ENCODE results near the gene GTF2A1L. TPM values are rescaled to one million over a fixed set of nuclear protein-coding genes. Genes with fewer than 3 reads are reported as not detected.

Gene GTF2A1L
- total and polyA plus RNA-seq, 9 donors = 2.1 to 13.8 (median 3.6) TPM; not detected in 3

DNA sequence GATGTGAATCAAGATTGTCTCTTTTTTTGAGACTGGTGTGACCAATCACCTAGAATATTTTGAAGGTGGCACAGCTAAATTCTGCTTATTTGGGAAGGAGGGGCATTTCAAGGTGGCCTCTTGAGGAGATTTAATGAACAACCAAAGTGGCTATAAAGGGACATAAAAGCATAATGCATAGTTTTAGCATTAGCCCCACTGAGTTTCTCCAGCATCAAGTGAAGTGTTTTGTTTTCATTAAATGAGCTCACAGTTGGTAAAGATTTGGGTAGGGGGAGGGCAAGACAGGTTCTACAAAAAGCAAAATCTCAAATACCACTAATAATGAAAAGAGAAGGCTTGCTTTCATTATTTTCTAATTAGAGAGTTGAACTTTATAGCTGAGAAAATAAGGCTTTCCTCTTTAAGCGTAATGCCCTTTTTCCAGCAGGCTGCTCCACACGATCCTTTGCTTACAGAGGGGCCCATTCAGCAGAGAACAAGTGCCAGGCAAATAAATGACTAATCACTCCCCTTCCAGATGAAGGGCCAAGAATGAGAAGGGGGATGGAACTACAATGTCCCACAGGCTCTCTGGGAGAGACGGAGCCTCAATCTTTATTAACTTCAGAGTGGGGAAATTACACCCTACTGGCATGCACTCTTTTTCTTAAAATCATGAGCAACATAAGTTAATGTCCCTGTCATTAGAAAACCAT, 102.0 kb downstream of the GTF2A1L start:
- no peaks in the 10 kb centered on the region for H3K27me3 ChIP-seq
- no peak for DNase-seq
- H3K9me3 ChIP-seq = no peaks in the 10 kb centered on the region
- intact Hi-C loops (cut with DNase I) = no loop called here
- no peak overlapping the region for H3K4me3 ChIP-seq
- H3K36me3 ChIP-seq = no peaks in the 10 kb centered on the region
- TF ChIP-seq POLR2A (IDR thresholded peaks at IDR 0.05) (no peak), EP300 (IDR thresholded peaks at IDR 0.05) (no peak)
- TF ChIP-seq, protein P1, sequence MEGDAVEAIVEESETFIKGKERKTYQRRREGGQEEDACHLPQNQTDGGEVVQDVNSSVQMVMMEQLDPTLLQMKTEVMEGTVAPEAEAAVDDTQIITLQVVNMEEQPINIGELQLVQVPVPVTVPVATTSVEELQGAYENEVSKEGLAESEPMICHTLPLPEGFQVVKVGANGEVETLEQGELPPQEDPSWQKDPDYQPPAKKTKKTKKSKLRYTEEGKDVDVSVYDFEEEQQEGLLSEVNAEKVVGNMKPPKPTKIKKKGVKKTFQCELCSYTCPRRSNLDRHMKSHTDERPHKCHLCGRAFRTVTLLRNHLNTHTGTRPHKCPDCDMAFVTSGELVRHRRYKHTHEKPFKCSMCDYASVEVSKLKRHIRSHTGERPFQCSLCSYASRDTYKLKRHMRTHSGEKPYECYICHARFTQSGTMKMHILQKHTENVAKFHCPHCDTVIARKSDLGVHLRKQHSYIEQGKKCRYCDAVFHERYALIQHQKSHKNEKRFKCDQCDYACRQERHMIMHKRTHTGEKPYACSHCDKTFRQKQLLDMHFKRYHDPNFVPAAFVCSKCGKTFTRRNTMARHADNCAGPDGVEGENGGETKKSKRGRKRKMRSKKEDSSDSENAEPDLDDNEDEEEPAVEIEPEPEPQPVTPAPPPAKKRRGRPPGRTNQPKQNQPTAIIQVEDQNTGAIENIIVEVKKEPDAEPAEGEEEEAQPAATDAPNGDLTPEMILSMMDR (IDR thresholded peaks at IDR 0.05) = no peak
- no peak overlapping the region for H3K27ac ChIP-seq
- 85 to 88% (median 87%) methylated on average over 3 of the region's 3 CpGs for WGBS, 3 donors
- H3K4me1 ChIP-seq (ENCODE audit: insufficient read depth) = peaks cover 1% of the 10 kb centered on the region

DNA sequence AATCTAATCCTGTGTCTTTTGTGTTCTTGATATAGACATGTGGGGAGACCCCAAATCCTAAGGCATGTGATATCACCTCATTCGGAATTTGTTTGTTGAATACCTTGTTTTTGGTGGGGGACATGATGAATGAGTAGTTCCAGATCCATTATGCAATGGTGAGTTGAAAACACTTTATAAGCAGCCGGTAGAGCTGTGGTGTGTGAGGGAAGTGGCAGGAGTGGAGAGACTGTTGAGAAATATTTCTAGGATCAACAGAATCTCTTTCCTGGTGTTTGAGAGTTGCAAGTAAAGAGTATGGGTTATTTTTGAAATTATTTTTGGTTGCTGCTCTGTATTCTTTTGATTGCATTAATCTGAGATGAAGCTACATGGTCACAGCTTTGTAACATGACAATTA, 103.5 kb downstream of the GTF2A1L start:
- no peak overlapping the region for H3K4me3 ChIP-seq
- no peaks in the 10 kb centered on the region for H3K36me3 ChIP-seq
- no peaks in the 10 kb centered on the region for H3K9me3 ChIP-seq
- intact Hi-C loops (cut with DNase I) = no loop called here
- no peak for TF ChIP-seq EP300 (IDR thresholded peaks at IDR 0.05)
- no peak for TF ChIP-seq POLR2A (IDR thresholded peaks at IDR 0.05)
- TF ChIP-seq, protein P1 (IDR thresholded peaks at IDR 0.05) = no peak
- peaks cover 1% of the 10 kb centered on the region for H3K4me1 ChIP-seq (ENCODE audit: insufficient read depth)
- H3K27ac ChIP-seq = no peak overlapping the region
- H3K27me3 ChIP-seq = no peaks in the 10 kb centered on the region
- no peak for DNase-seq
- 88 to 97% (median 95%) methylated on average over 2 of the region's 2 CpGs for WGBS, 3 donors

DNA sequence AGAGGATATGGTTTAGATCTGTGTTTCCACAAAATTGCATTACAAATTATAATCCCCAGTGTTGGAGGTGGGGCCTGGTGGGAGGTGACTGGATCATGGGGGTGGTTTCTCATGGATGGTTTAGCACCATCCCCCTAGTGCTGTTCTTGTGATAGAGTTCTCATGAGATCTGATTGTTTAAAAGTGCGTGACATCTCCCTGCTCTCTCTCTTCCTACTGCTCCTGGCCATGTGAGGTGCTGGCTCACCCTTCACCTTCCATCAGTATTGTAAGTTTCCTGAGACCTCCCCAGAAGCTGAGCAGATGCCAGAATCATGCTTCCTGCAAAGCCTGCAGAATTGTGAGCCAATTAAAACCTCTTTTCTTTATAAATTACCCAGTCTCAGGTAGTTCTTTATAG, 104.7 kb downstream of the GTF2A1L start:
- 84 to 91% (median 91%) methylated on average over 1 of the region's 1 CpG for WGBS, 3 donors
- no peak for DNase-seq
- H3K4me3 ChIP-seq = no peak overlapping the region
- H3K4me1 ChIP-seq (ENCODE audit: insufficient read depth) = peaks cover 1% of the 10 kb centered on the region
- TF ChIP-seq POLR2A (IDR thresholded peaks at IDR 0.05) (no peak), EP300 (IDR thresholded peaks at IDR 0.05) (no peak)
- TF ChIP-seq, protein P1 (IDR thresholded peaks at IDR 0.05) = no peak
- no peak overlapping the region for H3K27ac ChIP-seq
- intact Hi-C loops (cut with DNase I) = no loop called here
- H3K9me3 ChIP-seq = no peaks in the 10 kb centered on the region
- H3K36me3 ChIP-seq = no peaks in the 10 kb centered on the region
- H3K27me3 ChIP-seq = no peaks in the 10 kb centered on the region

DNA sequence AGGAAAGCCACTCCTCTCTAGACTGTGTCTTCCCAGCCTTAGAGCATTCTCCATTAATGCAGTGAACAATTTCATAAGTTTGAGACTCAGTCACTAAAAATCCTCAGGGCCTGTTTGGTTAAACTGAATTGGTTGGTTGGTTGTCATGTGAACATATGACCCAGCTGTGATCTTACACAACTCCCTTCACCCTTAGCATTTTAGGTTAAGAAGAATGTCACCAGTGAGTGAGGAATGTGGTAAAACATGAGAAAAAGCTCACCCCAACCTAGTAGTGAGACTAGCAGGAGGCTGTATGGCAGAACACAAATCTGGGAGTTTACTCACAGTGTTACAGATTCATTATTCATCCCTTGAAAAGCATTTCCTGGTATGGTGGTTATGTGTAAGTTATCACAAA, 105.5 kb downstream of the GTF2A1L start:
- H3K4me1 ChIP-seq (ENCODE audit: insufficient read depth) = peaks cover 1% of the 10 kb centered on the region
- H3K36me3 ChIP-seq = no peaks in the 10 kb centered on the region
- no peak overlapping the region for H3K4me3 ChIP-seq
- no peak for DNase-seq
- no peaks in the 10 kb centered on the region for H3K9me3 ChIP-seq
- no peak overlapping the region for H3K27ac ChIP-seq
- no peaks in the 10 kb centered on the region for H3K27me3 ChIP-seq
- intact Hi-C loops (cut with DNase I) = no loop called here
- TF ChIP-seq, protein P1 (IDR thresholded peaks at IDR 0.05) = no peak
- TF ChIP-seq EP300 (IDR thresholded peaks at IDR 0.05) (no peak), POLR2A (IDR thresholded peaks at IDR 0.05) (no peak)
